ENCODE data around the gene KLF14. TPM values are rescaled to one million over a fixed set of nuclear protein-coding genes. Genes with fewer than 3 reads are reported as not detected.
"Not testable (repeated sequence)": the region's sequence is repeated elsewhere in the genome, so short reads cannot be mapped to it uniquely, and the experiment has no call there.

Gene KLF14
- not detected for total RNA-seq

DNA sequence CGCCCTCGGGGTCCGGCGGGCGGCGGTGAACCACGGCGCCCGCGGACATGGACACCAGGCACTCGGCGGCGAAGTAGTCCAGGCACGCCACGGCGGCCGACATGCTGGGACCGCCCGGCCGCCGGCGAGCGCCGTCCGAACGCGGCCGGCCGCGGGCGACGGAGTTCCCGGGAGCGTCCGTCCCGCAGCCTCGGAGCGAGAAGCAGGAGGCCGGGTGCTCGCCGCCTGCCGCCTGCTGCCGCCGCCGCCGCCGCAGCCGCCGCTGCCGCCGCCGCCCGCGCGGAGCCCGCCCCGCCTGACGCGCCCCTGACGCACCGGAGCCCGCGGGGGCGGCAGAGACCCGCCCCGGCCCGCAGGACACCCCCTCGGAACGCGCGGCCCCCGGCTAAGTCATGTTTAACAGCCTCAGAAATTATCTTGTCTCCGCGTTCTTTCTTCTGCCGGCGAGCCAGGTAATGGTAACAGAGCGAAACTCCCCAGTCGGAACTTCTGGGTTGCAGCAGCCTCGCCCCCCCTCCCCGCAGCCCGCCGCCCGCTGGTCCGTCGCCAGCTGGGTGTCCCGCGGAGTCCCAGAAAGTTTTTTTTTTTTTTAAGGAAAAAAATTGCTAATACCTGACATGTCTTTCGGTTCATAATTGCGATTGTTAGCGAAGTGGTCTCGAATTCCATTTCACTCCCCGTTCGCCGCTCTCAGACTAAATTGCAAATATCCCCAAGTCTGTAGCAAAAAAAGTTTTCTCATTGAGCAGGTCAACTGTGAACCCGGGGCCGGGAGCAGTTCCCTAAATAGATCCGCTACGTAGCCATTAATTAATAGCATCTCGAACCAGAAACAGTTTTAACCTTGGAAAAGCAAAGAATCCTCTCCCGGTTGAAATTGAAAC, at the start of gene KLF14:
Gene KLF14 (minus strand): TSS at position 277 of the 884 bp plus-strand sequence. CDS start 174 bp downstream, at position 103.
- no peak for DNase-seq (ENCODE audit: low spot score)

DNA sequence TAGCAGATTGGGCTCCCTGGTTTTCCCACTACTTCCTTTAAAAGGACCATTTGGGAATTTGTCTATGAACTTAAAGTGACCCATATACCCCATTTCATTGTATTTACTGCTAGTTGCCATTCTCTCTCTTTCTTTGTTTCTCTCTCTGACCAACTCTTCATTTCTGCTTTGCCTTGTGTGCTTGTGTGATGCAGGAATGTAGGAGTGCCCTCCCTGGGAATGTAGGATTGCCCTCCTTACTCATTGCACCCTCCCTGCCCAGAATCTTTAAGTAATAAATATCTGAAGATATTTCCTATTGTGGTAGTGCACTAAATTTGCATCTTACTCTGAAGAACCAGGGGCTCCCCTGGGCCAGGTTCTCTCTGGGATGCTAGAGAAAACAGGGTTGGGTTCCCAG, 47.3 kb upstream of the KLF14 start:
- no peak for DNase-seq (ENCODE audit: low spot score)

DNA sequence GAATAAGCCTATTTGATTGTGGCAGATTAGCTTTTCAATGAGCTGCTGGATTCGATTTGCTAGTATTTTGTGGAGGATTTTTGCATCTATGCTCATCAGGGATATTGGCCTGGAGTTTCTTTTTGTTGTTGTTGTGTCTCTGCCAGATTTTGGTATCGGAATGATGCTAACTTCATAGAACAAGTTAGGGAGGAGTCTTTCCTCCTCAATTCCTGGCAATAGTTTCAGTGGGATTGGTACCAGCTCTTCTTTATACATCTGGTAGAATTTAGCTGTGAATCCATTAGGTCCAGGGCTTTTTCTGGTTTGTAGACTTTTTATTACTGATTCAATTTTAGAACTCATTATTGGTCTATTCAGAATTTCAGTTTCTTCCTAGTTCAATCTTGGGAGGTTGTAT, 43.4 kb upstream of the KLF14 start:
- DNase-seq (ENCODE audit: low spot score), result no peak

DNA sequence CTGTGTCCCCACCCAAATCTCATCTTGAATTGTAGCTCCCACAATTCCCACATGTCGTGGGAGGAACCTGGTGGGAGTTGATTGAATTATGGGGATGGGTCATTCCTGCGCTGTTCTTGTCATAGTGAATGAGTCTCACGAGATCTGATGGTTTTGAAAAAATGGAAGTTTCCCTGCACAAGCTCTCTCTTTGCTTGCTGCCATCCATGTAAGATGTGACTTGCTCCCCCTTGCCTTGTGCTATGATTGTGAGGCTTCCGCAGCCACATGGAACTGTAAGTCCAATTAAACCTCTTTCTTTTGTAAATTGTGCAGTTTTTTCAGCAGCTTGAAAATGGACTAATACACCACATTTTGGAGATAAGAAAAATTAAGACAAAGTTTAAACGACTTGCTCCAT, 38.4 kb upstream of the KLF14 start:
- DNase-seq (ENCODE audit: low spot score), result not testable (repeated sequence)

DNA sequence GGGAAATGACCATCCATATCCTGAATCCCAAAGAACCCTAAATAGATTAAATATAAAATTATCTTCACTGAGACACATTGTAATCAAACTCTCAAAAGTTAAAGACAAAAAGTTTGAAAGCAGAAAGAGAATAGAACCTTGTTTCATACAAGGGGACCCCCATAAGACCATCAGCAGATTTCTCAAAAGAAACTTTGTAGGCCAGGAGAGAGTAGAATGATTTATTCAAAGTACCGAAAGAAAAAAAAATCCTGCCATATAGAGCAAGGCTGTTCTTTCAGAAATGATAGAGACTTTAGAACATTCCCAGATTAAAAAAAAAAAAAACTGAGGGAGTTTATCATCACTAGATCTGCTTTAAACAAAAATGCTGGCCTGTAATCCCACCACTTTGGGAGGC, 34.8 kb upstream of the KLF14 start:
- no peak for DNase-seq (ENCODE audit: low spot score)

DNA sequence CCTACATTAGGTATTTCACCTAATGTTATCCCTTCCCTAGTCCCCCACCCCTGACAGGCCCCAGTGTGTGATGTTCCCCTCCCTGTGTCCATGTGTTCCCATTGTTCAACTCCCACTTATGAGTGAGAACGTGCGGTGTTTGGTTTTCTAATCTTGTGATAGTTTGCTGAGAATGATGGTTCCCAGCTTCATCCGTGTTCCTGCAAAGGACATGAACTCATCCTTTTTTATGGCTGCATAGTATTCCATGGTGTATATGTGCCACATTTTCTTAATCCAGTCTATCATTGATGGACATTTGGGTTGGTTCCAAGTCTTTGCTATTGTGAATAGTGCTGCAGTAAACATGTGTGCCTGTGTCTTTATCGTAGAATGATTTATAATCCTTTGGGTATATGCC, 30.6 kb upstream of the KLF14 start:
- not testable (repeated sequence) for DNase-seq (ENCODE audit: low spot score)

DNA sequence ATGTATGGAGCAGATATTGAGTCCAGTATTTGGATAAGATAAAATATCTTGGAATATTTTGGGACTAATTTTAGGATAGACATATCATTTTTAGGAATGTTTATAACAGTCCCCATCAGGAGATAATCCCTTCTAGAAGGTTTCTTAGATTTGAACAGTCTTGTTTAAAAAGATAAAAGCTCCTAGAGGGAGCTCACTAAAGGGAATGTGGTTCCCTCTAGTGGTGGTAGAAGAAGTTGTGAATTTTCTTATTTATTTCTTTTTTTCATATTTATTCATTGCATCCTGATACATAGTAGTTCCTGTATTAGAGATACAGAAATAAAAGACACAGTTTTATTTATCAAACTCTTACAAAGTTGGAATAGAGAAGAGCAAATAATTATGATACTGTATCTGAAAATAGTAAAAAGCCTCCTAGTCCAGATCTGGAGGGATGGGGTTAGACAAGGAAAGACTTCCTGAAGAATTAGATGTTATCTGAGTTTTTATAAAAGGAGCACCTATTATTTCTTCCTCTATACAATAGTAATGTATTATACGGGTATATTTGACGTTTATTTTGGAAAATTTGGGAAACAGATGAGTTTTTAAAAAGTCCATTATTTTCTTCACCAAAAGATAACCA, 24.5 kb upstream of the KLF14 start:
- no peak for DNase-seq (ENCODE audit: low spot score)

DNA sequence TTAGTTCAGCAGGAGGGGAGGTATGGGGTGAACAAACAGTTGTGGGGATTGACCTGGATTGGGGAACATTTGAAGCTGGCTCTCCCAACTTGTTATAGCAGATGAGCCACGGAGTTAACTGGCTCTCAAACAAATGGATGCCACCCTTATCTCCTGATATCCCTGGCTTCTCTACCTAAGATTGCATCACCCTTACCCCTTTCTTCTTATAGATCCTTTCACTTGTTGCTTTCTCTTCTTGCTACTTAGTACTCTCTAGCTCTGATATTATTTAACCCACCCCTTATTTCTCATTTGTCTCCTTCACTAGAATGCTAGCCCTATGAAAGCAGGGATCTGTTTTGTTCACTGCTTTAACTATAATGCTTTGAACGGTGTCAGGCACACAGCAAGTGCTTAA, 22.3 kb upstream of the KLF14 start:
- no peak for DNase-seq (ENCODE audit: low spot score)

DNA sequence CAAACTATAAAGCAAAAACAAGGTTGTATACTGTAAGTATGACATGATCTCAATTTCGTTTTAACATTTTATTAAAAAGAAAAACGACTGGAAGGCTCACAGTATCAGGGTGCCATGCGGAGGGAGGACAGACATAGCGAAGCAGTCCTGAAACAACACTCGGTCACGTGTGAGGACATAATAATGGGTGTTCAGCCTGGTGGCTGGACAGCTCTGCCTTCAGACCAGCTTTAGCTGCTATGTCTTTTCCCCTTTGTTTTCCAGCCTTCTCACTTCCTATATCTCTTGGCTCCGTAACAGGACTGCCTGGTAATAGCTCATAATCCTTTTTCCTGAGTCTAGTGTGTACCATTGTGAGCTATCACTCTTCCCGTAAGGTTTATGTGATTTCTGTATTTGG, 18.4 kb upstream of the KLF14 start:
- DNase-seq (ENCODE audit: low spot score), result no peak

DNA sequence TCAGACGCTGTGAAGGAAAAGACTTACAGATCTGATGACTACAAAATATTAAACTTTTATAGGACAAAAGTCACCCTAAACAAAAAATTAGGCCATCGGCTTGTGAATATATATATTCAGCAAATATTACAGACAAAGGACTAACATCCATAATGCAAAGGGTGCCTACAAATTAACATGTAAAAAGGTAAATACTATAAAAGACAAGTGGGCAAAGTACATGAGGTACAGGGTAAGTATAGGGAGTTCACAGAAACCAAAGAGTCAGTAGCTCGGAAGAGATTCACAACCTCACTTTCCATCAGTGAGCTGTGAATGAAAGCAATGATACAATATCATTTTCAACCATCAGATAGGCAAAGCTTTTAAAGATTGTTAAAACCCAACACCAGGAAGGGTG, 16.7 kb upstream of the KLF14 start:
- DNase-seq (ENCODE audit: low spot score), result no peak

DNA sequence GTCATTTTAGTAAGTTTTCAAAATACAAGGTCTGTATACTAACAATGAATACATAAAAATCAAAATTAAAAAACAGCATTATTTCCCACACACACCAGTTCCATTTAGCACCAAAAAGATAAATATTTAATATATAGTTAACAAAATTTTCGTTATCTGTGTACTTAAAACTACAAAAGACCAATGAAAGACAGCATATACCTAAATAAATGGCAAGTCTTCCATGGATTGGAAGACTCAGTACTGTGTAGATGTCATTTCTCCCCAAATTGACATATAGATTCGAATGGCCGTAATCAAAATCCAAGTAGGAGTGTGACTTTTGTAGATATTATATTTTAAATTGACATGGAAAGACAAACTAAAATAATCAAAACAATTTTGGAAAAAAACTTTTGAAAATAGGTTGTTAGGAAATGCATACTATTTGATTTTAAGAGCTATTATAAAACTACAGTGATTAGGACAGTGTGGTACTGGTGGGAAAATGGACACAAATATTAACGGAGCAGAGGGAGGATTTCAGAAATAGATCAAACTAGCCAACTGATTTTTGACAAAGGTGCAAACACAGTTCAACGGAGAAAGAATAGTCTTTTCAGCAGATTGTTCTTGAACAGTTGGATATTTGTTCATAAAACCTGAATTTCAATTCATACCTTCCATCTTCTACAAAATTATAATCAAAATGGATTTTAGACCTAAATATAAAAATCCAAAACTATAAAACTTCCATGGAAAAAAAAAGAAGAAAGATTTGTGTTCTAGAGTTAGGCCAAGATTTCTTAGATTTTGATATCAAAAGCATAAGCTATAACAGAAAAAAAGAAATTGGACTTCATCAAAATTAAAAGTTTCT, 14.8 kb upstream of the KLF14 start:
- DNase-seq (ENCODE audit: low spot score), result no peak

DNA sequence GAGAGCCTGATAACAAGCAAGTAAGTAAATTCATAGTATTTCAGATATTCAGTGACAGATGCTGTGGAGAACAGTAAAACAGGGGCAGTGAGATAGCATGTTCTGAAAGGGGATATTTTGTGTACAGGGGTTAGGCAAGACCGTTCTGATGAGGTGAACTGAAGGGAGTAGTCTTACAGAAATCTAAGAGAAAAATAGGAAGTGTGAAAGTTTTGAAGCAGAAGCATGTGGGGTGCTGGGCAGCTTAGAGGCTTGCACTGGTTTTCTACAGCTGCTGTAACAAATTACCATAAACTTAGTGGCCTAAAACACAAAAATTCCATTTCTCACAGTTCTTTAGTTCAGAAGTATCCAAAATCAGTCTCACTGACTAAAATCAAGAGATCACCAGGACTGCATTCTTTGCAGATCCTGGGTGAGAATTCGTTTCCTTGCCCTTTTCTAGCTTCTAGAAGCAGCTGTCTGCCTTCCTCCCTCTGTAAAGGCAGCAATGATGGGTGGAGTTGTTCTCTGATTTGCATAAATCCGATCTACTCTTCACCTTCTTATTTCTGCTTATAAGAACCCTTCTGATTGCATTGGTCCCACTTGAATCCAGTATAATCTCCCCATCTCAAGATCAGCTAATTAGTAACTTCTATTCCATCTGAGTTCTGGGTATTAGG, 7.5 kb upstream of the KLF14 start:
- no peak for DNase-seq (ENCODE audit: low spot score)

DNA sequence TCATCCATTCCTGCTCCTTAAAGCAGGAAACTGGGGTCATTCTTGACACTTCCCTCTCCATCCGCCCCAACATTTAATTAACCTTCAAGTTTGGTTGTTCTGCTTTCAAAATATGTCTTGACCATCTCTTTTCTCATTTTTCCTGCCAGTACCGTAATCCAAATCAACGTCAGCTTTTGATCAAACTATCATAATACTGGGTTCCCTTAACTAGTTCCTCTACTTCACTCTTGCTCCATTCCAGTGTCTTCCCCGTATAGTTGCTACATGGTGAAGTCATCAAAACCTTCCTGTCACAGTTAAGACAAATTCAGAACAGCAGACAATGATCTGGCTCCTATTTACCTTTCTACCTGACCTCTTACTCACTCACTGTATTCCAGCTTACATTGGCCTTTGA, 6.6 kb upstream of the KLF14 start:
- no peak for DNase-seq (ENCODE audit: low spot score)

DNA sequence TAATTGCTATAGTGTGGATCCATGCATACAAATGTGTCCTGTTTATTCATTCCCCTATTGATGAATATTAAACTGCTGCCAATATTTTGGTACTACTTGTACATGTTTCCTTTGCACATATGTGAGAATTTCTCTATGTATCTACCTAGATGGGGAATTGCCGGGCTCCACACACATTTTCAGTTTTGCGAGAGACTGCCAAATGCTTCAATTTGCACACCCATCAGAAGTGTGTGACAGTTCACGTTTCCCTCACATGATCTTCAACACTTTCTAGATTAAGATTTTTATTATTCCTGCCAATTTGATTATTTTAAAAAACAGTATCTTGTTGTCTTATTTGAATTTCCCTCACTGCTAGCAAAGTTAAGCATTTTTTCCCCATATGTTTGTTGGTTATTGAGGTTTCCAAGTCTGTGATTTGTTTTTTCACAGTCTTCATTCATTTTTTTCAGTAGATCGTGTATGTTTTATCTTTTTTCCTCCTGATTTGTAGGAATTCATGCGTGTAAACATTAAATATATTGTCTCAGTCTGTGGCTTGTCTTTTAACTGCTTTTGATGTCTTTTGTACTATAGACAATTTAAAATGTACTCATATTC, 2.4 kb upstream of the KLF14 start:
- DNase-seq (ENCODE audit: low spot score), result no peak

DNA sequence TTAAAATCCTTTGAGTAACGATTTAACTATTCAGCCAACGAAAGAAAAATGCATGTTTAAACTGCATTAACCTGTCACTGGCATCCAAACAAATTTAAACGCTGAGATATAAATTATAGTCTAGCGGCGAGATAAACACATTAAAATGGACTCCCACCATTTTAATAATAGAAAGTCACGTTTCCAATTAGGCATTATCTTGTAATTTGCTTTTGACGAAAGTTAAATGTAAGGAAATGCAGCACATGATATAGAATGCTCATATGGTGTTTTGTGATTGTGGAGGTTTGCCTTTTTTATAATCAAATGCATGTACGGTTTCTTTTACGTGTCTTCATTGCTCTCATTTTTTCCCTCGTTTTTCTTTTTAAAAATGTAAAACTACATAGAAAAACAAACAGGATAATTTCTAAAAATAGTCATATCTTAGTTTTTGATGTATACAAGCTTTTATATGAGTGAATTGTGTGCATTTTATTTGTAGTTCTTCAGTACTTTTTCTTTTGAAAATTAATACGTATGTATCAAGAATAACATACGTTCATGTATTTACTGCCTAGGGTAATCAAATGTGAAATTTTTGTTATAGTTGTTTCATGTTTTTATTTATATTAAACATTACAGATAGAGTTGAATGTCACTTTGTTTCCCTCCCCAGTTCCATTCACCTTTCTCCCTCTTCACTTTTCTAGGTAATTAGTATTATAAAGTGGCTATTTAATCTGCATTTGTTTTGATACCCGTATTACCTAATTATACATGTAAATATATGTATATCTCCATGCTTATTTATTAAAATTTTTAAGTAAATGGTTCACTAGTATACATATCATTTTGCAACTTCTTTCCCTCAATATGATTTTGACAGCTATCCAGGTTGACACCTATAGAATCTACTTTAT, 1.1 kb upstream of the KLF14 start:
- no peak for DNase-seq (ENCODE audit: low spot score)

DNA sequence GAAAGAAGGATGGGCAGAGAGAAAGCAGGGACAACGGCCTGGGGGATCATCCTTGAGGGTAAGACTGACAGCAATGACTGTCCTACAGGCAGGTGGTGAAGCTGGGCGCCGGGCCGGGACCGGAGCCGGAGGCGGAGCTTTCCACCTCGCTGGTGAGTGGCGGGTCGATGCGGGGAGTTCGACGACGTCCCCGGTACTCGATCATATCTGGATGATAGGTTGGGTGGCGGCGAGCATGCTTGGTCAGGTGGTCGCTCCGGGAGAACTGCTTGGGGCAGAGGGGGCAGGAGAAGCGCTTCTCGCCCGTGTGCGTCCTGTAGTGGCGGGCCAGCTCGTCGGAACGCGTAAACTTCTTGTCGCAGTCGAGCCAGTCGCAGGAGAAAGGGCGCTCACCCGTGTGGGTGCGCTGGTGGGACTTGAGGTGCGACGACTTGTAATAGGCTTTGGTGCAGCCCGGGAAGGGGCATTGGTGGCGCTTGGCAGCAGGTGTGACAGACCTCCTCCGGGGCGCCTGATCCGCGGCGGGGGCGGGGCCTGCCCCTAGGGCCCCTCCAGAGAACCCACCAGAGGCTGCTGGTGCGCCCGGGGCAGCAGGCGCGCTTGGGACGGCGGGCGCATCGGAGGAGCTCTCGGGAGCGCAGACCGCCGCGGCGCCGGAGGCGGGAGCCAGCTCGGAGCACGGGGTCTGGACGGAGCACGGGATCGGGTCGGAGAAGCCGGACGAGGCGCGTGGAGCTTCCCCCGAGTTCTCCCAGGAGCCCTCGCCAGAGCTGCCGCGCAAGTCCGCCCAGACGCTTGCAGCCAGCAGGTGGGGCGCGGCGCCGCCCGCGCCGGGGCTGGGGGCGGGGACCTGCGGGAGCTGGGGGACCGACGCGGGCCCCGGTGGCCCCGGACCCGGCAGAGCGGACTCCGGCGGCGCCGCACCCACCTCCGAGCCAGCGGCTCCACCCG, 752 bp downstream of the KLF14 start:
- no peak for DNase-seq (ENCODE audit: low spot score)

DNA sequence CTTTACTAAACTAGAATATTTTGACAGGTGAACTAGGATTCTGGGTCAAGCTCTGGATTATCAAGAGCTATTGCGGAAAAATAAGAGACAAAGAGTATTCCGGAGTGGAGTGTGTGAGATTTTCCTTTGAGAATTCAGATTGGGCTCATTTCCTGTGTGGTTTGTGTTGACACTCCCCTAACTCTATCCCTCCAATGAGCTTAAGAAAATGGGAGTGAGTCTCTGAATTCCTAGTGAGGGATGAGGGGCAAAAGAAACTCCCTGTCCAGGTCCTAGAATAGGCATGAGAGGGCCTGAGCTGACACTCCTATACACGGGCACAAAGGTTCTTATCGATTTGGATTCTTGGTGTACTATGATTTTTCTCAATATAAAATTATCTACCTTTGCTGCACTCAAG, 10.2 kb downstream of the KLF14 start:
- no peak for DNase-seq (ENCODE audit: low spot score)

DNA sequence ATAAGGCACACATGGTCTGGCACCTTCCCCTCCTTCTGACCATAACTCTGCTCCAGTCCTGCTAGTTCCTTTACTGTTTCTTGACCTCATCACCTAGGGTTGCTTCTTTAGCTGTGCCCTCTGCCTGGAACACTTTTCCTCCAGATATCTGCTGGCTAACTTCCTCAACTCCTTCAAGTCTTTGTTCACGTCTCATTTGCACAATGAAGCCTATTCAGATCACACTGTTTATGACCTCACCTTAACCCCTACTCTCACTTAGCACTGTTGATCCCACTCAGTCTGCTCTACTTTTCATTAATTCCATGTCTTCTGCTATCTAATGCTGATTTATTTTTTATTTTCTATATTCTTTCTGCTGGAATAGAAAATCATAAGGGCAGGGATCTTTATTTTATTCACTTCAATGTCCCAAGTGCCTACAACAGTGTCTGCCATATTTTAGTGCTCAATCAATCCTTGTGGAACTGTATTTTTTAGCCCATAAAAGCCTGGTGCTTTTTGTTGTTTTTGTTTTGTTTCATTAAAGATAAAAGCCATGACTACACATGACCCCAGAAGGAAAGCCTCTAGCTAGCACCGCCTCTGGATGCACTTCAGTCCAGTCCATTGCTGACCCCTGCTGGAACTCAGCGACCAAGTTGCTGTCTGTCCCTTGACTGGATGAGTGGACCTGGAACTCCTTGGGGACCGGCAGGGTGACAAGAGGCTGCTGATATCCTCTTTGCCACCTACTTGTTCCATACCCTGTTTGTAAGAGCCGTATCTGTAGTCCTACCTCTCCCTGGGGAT, 12.3 kb downstream of the KLF14 start:
- DNase-seq (ENCODE audit: low spot score), result peak; percentile 57

Measured in mucosa of gallbladder (tissue), 1 donor.